ENCODE measurements around the gene KIF25. TPM values are rescaled to one million over a fixed set of nuclear protein-coding genes. Genes with fewer than 3 reads are reported as not detected.

The KIF25 gene
- total RNA-seq, 1 experiment from 2014 or later = 0.39 TPM

- no peak for TF ChIP-seq EZH2 (IDR thresholded peaks at IDR 0.05; ENCODE audit: borderline replicate concordance, low read depth, low read length, poor library complexity, severe bottlenecking)
- TF ChIP-seq CTCF (conservative IDR thresholded peaks at IDR 0.05; ENCODE audit: low read depth, low read length) = no peak
- ChIA-PET CTCF (no interaction called here), POLR2A (ENCODE audit: low non-redundant PET) (no interaction called here)
- Histone ChIP-seq H3K27ac (ENCODE audit: low read depth, low read length, poor library complexity, severe bottlenecking) (no peak overlapping the region), H3K4me1 (ENCODE audit: insufficient read depth, low read length, poor library complexity, severe bottlenecking) (peaks cover 10% of the 10 kb centered on the region), H3K9me3 (ENCODE audit: low read depth, low read length, poor library complexity, severe bottlenecking) (no peaks in the 10 kb centered on the region), H3K36me3 (ENCODE audit: insufficient read depth, low read length, poor library complexity, severe bottlenecking) (no peaks in the 10 kb centered on the region), H3K27me3 (replicated peaks; ENCODE audit: insufficient read depth, low read depth, low read length, poor library complexity) (no peaks in the 10 kb centered on the region), H3K4me3 (ENCODE audit: low read depth, low read length, poor library complexity, severe bottlenecking) (no peak overlapping the region)
- intact Hi-C loops (cut with micrococcal nuclease; ENCODE audit: unreplicated experiment) = no loop called here
- DNase-seq (ENCODE audit: low spot score) = peak; percentile 28
- BruUV-seq (replicated peaks) = no TSS peak
Measured at GRCh38 chr6:168004023-168004422, 6.6 kb downstream of the KIF25 start.

GRCh38 chr6:168004945-168005344 is 7.5 kb downstream of the KIF25 start:
- intact Hi-C loops (cut with micrococcal nuclease; ENCODE audit: unreplicated experiment) = no loop called here
- Histone ChIP-seq H3K36me3 (ENCODE audit: insufficient read depth, low read length, poor library complexity, severe bottlenecking) (no peaks in the 10 kb centered on the region), H3K4me3 (ENCODE audit: low read depth, low read length, poor library complexity, severe bottlenecking) (no peak overlapping the region), H3K4me1 (ENCODE audit: insufficient read depth, low read length, poor library complexity, severe bottlenecking) (peaks cover 10% of the 10 kb centered on the region), H3K27ac (ENCODE audit: low read depth, low read length, poor library complexity, severe bottlenecking) (no peak overlapping the region), H3K9me3 (ENCODE audit: low read depth, low read length, poor library complexity, severe bottlenecking) (no peaks in the 10 kb centered on the region), H3K27me3 (replicated peaks; ENCODE audit: insufficient read depth, low read depth, low read length, poor library complexity) (no peaks in the 10 kb centered on the region)
- no peak for DNase-seq (ENCODE audit: low spot score)
- ChIA-PET CTCF (no interaction called here), POLR2A (ENCODE audit: low non-redundant PET) (no interaction called here)
- TF ChIP-seq CTCF (conservative IDR thresholded peaks at IDR 0.05; ENCODE audit: low read depth, low read length) (no peak), EZH2 (IDR thresholded peaks at IDR 0.05; ENCODE audit: borderline replicate concordance, low read depth, low read length, poor library complexity, severe bottlenecking) (no peak)
- BruUV-seq (replicated peaks) = no TSS peak

- peaks cover 7% of the 10 kb centered on the region for H3K9me3 ChIP-seq (ENCODE audit: low read depth, low read length, poor library complexity, severe bottlenecking)
- H3K4me3 ChIP-seq (ENCODE audit: low read depth, low read length, poor library complexity, severe bottlenecking) = no peak overlapping the region
- H3K27ac ChIP-seq (ENCODE audit: low read depth, low read length, poor library complexity, severe bottlenecking) = no peak overlapping the region
- intact Hi-C loops (cut with micrococcal nuclease; ENCODE audit: unreplicated experiment) = no loop called here
- ChIA-PET CTCF (no interaction called here), POLR2A (ENCODE audit: low non-redundant PET) (no interaction called here)
- DNase-seq (ENCODE audit: low spot score) = no peak
- no peak for TF ChIP-seq EZH2 (IDR thresholded peaks at IDR 0.05; ENCODE audit: borderline replicate concordance, low read depth, low read length, poor library complexity, severe bottlenecking)
- no peak for TF ChIP-seq CTCF (conservative IDR thresholded peaks at IDR 0.05; ENCODE audit: low read depth, low read length)
- no TSS peak for BruUV-seq (replicated peaks)
- peaks cover 10% of the 10 kb centered on the region for H3K4me1 ChIP-seq (ENCODE audit: insufficient read depth, low read length, poor library complexity, severe bottlenecking)
- no peaks in the 10 kb centered on the region for H3K27me3 ChIP-seq (replicated peaks; ENCODE audit: insufficient read depth, low read depth, low read length, poor library complexity)
- H3K36me3 ChIP-seq (ENCODE audit: insufficient read depth, low read length, poor library complexity, severe bottlenecking) = no peaks in the 10 kb centered on the region
Measured at GRCh38 chr6:168005796-168006195, 8.3 kb downstream of the KIF25 start.
